ENCODE data around the gene PPP1R1A.

The PPP1R1A gene

GRCh38 chr12:54588110-54588889 lies at the start of gene PPP1R1A:
Gene PPP1R1A (minus strand): TSS chr12:54588659. CDS start chr12:54588488, 171 bp downstream.
- DNase-seq (ENCODE audit: low read depth in 2 of 2) = no peak

GRCh38 chr12:54634795-54635194 lies 46.3 kb upstream of the PPP1R1A start, which contains the start of gene LACRT:
Gene LACRT (minus strand): TSS chr12:54634895. CDS start chr12:54634841, 54 bp downstream.
- no peak for DNase-seq (ENCODE audit: low read depth in 2 of 2)

- no peak for DNase-seq (ENCODE audit: low read depth in 2 of 2)
Measured at GRCh38 chr12:54631988-54632728, 43.7 kb upstream of the PPP1R1A start.

- DNase-seq (ENCODE audit: low read depth in 2 of 2) = no peak
Measured at GRCh38 chr12:54631551-54631950, 43.1 kb upstream of the PPP1R1A start.

- DNase-seq (ENCODE audit: low read depth in 2 of 2) = no peak
Measured at GRCh38 chr12:54629925-54630324, 41.5 kb upstream of the PPP1R1A start.

- no peak for DNase-seq (ENCODE audit: low read depth in 2 of 2)
Measured at GRCh38 chr12:54628186-54628846, 39.9 kb upstream of the PPP1R1A start.

GRCh38 chr12:54627304-54627703 lies 38.8 kb upstream of the PPP1R1A start:
- DNase-seq (ENCODE audit: low read depth in 2 of 2) = no peak

- no peak for DNase-seq (ENCODE audit: low read depth in 2 of 2)
Measured at GRCh38 chr12:54625598-54625997, 37.1 kb upstream of the PPP1R1A start.

- no peak for DNase-seq (ENCODE audit: low read depth in 2 of 2)
Measured at GRCh38 chr12:54624315-54625279, 36.1 kb upstream of the PPP1R1A start.

- DNase-seq (ENCODE audit: low read depth in 2 of 2) = no peak
Measured at GRCh38 chr12:54622463-54623183, 34.2 kb upstream of the PPP1R1A start.

- DNase-seq (ENCODE audit: low read depth in 2 of 2) = no peak
Measured at GRCh38 chr12:54616933-54617680, 28.6 kb upstream of the PPP1R1A start.

GRCh38 chr12:54612225-54612750 lies 23.8 kb upstream of the PPP1R1A start:
- no peak for DNase-seq (ENCODE audit: low read depth in 2 of 2)

GRCh38 chr12:54611715-54612149 lies 23.3 kb upstream of the PPP1R1A start:
- no peak for DNase-seq (ENCODE audit: low read depth in 2 of 2)

GRCh38 chr12:54608769-54609168 lies 20.3 kb upstream of the PPP1R1A start:
- DNase-seq (ENCODE audit: low read depth in 2 of 2) = no peak

- DNase-seq (ENCODE audit: low read depth in 2 of 2) = no peak
Measured at GRCh38 chr12:54608156-54608555, 19.7 kb upstream of the PPP1R1A start.

- no peak for DNase-seq (ENCODE audit: low read depth in 2 of 2)
Measured at GRCh38 chr12:54606556-54606955, 18.1 kb upstream of the PPP1R1A start.

- DNase-seq (ENCODE audit: low read depth in 2 of 2) = no peak
Measured at GRCh38 chr12:54605138-54605970, 16.9 kb upstream of the PPP1R1A start.

GRCh38 chr12:54604436-54604835 lies 16.0 kb upstream of the PPP1R1A start:
- no peak for DNase-seq (ENCODE audit: low read depth in 2 of 2)

GRCh38 chr12:54603872-54604271 lies 15.4 kb upstream of the PPP1R1A start:
- no peak for DNase-seq (ENCODE audit: low read depth in 2 of 2)

All from stimulated activated CD8-positive, alpha-beta memory T cell treated with anti-CD3 and anti-CD28 coated beads, Interleukin-7, amount 100 ng/mL, for 1 hour (primary cell).